Gastrocnemius medialis (tissue), 4 donors: ENCODE data around the gene DYNLL1.

ENCODE experiments used
- CTCF ChIP-seq, 5 experiments: fragments of 450-650 bp in 3 of 5; fragments of 200-600 bp in 2 of 5; sonication (generic) in 2 of 5; IDR thresholded peaks in 4 of 5; conservative IDR thresholded peaks in 1 of 5; 1 replicate in 4 of 5; 2 replicates in 1 of 5; pipeline ENCODE4 v1.5.1; 2016 to 2019; ENCODE audit warnings: antibody characterized with exemption in 5 of 5, mild to moderate bottlenecking in 3 of 5, moderate library complexity in 3 of 5
- POLR2A ChIP-seq, 2 donors: fragments of 450-650 bp; IDR thresholded peaks; one replicate each; pipeline ENCODE4 v1.6.1; 2017; ENCODE audit warnings: antibody characterized with exemption in 2 of 2, mild to moderate bottlenecking in 2 of 2, moderate library complexity in 2 of 2

- TF ChIP-seq CTCF (IDR thresholded peaks at IDR 0.05 in 4 of 5, conservative IDR thresholded peaks at IDR 0.05 in 1 of 5), result no peak
- no peak for TF ChIP-seq POLR2A (IDR thresholded peaks at IDR 0.05)
Observed at GRCh38 chr12:120457133-120457532, 38.8 kb upstream of the DYNLL1 start.
